Activated CD4-positive, alpha-beta memory T cell treated with anti-CD3 and anti-CD28 coated beads, Interleukin-2, amount 10 ng/mL, durations not matched to agents 7 days and 5 days (primary cell): ENCODE data around the gene TMPRSS6. TPM values are rescaled to one million over a fixed set of nuclear protein-coding genes. Genes with fewer than 3 reads are reported as not detected.

Source experiments
- CTCF ChIA-PET: fragments of 350-600 bp; sonication (Branson Sonifier 250); formaldehyde crosslinking; loops from one replicate; lab custom pipeline; 2021; ENCODE audit warnings: antibody characterized with exemption, inconsistent platforms; lab: Charles Lee
- POLR2A ChIA-PET: fragments of 350-600 bp; sonication (Branson Sonifier 250); formaldehyde crosslinking; loops from one replicate; lab custom pipeline; 2021; ENCODE audit warnings: antibody characterized with exemption; lab: Charles Lee
- DNase-seq: peaks from one replicate; pipeline ENCODE4 v3.0.0-alpha.2; 2020
- H3K27ac Mint-ChIP-seq: one replicate; pipeline ENCODE4 v1.8.0; 2021; ENCODE audit warnings: mild to moderate bottlenecking, mixed read lengths
- H3K27me3 Mint-ChIP-seq: one replicate; pipeline ENCODE4 v1.8.0; 2021; ENCODE audit warnings: mixed read lengths
- H3K36me3 Mint-ChIP-seq: one replicate; pipeline ENCODE4 v1.8.0; 2021; ENCODE audit warnings: low read depth, mixed read lengths
- H3K4me1 Mint-ChIP-seq: one replicate; pipeline ENCODE4 v1.8.0; 2021; ENCODE audit warnings: mixed read lengths
- H3K4me3 Mint-ChIP-seq: one replicate; pipeline ENCODE4 v1.8.0; 2021; ENCODE audit warnings: mild to moderate bottlenecking, mixed read lengths
- H3K9me3 Mint-ChIP-seq: one replicate; pipeline ENCODE4 v1.8.0; 2021; ENCODE audit warnings: mixed read lengths
- total RNA-seq, 2 experiments: library from RNA; stranded (reverse); gene quantifications; one replicate each; pipeline ENCODE4 v1.2.3, GENCODE V29; 2021

Gene TMPRSS6
- total RNA-seq, 2 experiments from 2014 or later: 14.0 to 14.7 TPM

DNA sequence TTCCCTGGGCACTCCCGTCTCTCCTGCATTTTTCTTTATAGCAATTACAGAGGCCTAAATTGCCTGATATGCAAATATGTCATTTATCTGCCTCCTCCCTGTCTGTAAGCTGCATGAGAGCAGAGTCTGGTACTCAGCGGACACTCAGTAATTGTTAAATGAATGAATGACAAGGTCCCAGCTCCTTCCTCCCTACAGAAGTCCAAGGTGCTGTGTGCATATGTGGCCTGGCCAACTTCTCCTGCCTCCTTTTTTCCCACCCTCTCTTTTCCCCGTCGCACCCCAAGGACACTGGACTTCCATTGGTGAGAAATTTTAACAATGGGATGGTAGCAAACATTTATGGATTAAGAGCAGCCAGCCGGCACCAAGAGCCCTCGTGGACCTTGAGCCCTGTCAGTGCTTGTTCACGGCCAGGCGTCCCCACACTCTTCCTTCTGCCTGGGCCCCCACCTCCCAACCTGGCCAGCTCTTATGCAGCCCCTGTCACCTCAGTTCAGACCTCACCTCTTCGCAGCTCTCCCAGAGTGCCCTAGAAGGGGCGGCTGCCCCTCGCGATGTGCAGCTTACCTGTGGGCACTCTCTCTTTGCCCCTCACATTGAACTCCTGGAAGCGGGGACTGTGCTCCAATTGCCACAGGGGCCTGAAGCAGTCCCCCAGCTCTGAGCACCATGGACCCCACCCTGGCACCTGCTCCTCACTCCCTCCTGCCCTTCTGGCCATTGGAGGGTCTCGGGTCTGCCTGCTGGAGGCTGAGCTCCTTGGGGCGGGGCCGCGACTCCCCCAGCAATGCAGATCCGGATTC lies 1.5 kb downstream of the TMPRSS6 start:
- DNase-seq: no peak
- H3K4me3 Mint-ChIP-seq: no peak overlapping the region
- H3K9me3 Mint-ChIP-seq: no peaks in the 10 kb centered on the region
- CTCF ChIA-PET: no interaction called here
- POLR2A ChIA-PET: no interaction called here
- no peaks in the 10 kb centered on the region for H3K36me3 Mint-ChIP-seq
- H3K4me1 Mint-ChIP-seq: peaks cover 12% of the 10 kb centered on the region
- H3K27ac Mint-ChIP-seq: no peak overlapping the region
- no peaks in the 10 kb centered on the region for H3K27me3 Mint-ChIP-seq

GRCh38 chr22:37105990-37106389 lies 3.5 kb downstream of the TMPRSS6 start:
- Mint-ChIP-seq H3K27ac (no peak overlapping the region), H3K4me1 (peaks cover 14% of the 10 kb centered on the region), H3K9me3 (no peaks in the 10 kb centered on the region), H3K36me3 (no peaks in the 10 kb centered on the region), H3K4me3 (no peak overlapping the region), H3K27me3 (no peaks in the 10 kb centered on the region)
- no peak for DNase-seq
- CTCF ChIA-PET: interaction anchor here (1.2 kb wide), 1 partner anchor 12 kb away, joined by 3 read pairs; no protein-coding TSS in a partner anchor
- POLR2A ChIA-PET: interaction anchor here (0.9 to 5.2 kb wide), 3 partner anchors 14 to 20 kb away, joined by 3 to 20 read pairs (median 4); no protein-coding TSS in a partner anchor

- no peaks in the 10 kb centered on the region for H3K36me3 Mint-ChIP-seq
- no peaks in the 10 kb centered on the region for H3K27me3 Mint-ChIP-seq
- no peaks in the 10 kb centered on the region for H3K9me3 Mint-ChIP-seq
- ChIA-PET POLR2A (interaction anchor here (1.0 to 5.2 kb wide), 2 partner anchors 15 to 17 kb away, joined by 4 to 20 read pairs; no protein-coding TSS in a partner anchor), CTCF (interaction anchor here (1.0 to 1.6 kb wide), 3 partner anchors 13 to 95 kb away, joined by 3 to 5 read pairs (median 3); no protein-coding TSS in a partner anchor)
- H3K4me1 Mint-ChIP-seq: peaks cover 22% of the 10 kb centered on the region
- no peak overlapping the region for H3K27ac Mint-ChIP-seq
- no peak for DNase-seq
- H3K4me3 Mint-ChIP-seq: no peak overlapping the region
Measured at GRCh38 chr22:37105154-37105553, 4.4 kb downstream of the TMPRSS6 start.

DNA sequence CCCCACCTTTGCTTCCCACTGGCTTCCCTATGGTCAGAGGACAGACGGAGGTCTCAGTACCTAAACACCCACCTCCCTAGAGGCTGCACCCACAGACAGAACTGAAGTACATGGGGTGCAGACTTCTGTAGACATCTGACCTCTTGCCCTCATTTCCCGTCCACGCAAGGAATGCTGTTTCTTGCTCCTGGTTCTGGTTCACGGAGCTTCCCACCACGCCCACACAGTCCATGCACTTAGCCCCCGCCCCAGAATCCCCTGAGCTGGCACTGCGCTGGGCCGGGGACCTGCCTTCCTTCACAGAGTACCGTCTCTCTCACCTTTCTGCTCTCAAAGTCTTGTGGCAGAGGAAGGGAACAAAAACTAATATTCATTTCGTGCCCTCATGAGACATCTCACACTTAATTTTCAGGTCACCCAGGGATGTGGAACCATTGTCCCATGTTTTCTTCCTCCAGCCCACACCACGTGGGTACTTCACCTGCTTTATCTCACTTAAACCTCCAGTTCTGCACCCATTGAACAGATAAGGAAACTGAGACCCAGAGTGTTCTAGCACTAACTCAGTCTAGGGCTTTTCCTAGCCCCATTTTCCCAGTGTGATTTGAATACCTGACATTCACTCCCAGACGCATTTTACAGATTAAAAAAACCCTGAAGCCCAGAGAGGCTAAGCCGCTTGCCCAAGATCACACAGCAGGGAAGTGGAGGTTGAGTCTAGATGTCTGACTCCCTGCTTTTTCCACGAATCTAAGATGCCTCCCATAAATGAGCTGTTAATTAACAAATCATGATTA lies 5.7 kb downstream of the TMPRSS6 start:
- Mint-ChIP-seq H3K36me3 (no peaks in the 10 kb centered on the region), H3K27ac (no peak overlapping the region), H3K27me3 (no peaks in the 10 kb centered on the region), H3K4me3 (no peak overlapping the region), H3K9me3 (no peaks in the 10 kb centered on the region), H3K4me1 (peaks cover 30% of the 10 kb centered on the region)
- no peak for DNase-seq
- CTCF ChIA-PET: interaction anchor here (1.0 to 1.6 kb wide), 2 partner anchors 18 to 96 kb away, joined by 3 to 5 read pairs; no protein-coding TSS in a partner anchor
- POLR2A ChIA-PET: interaction anchor here (1.2 to 5.2 kb wide), 2 partner anchors 19 to 24 kb away, joined by 3 to 20 read pairs; no protein-coding TSS in a partner anchor

- no peaks in the 10 kb centered on the region for H3K27me3 Mint-ChIP-seq
- H3K4me3 Mint-ChIP-seq: no peak overlapping the region
- no peaks in the 10 kb centered on the region for H3K36me3 Mint-ChIP-seq
- ChIA-PET CTCF (no interaction called here), POLR2A (interaction anchor here (1.2 to 5.2 kb wide), 2 partner anchors 19 to 23 kb away, joined by 3 to 20 read pairs; no protein-coding TSS in a partner anchor)
- DNase-seq: no peak
- no peak overlapping the region for H3K27ac Mint-ChIP-seq
- no peaks in the 10 kb centered on the region for H3K9me3 Mint-ChIP-seq
- peaks cover 34% of the 10 kb centered on the region for H3K4me1 Mint-ChIP-seq
Measured at GRCh38 chr22:37103151-37103550, 6.4 kb downstream of the TMPRSS6 start.

DNA sequence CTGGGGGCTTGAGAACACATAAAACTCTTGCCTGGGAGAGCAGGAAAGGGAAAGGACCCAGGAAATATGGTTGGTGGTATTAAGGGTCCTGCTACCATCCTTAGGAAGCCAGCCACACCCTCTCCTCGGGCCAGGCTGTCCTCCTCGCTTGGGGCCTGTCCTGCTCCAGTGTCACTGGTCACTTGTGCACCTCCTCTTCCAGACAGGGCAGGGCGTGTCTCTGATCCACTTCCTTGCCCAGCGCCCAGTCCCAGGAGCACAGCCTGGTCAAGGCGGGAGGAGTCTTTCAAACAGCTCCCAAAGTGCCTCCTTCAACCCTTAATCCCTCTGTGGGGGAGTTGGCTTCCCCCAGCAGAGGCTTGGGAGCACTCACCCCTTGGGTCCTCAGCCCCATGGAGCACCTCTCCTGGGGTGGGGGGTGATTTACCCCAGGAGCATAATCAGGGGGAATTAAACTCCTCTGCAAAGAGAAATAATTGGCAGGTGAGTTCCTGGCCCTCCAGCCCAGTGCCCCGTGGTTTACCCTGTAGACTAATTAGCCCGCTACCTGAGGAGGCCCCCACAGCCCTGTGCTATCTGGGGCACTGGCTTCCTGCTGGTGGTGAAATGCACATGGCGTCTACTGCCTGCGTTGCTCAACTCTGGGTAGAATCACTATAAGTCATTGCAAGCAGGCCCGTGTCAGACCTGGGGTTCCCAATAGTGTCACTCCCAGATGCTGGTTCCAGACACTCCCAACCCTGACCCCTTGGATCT lies 8.0 kb downstream of the TMPRSS6 start:
- Mint-ChIP-seq H3K4me3 (no peak overlapping the region), H3K9me3 (no peaks in the 10 kb centered on the region), H3K27ac (no peak overlapping the region), H3K27me3 (no peaks in the 10 kb centered on the region), H3K4me1 (peaks cover 33% of the 10 kb centered on the region), H3K36me3 (no peaks in the 10 kb centered on the region)
- ChIA-PET CTCF (interaction anchor here (0.8 to 1.4 kb wide), 3 partner anchors 21 to 692 kb away, joined by 3 to 4 read pairs (median 4); no protein-coding TSS in a partner anchor), POLR2A (no interaction called here)
- DNase-seq: no peak

DNA sequence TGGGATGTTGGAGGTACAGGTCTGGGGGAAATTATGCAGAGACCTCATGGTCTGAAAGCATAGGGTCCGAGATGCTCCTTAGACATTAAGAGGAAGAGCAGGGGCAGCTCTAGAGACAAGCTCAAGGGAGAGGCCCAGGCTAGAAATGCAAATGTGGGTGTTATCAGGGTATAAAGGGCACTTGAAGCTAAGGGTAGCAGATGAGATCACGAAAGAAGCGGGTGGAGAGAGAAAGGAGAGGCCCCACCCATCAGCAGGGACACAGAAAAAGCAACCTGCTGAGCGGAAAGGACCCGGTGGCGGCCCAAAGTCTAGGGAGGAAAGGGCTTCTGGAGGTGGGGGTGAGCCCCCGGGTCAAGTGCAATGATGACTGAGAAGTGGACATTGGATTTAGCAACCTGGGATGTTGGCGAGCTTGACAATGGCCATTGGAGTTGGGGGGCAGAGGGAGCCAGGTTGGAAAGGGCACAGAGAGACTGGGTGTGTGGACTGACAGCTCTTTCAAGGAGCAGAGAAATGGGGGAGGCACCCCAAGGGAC lies 8.9 kb downstream of the TMPRSS6 start:
- DNase-seq: peak; percentile 27
- H3K27me3 Mint-ChIP-seq: no peaks in the 10 kb centered on the region
- peaks cover 35% of the 10 kb centered on the region for H3K4me1 Mint-ChIP-seq
- CTCF ChIA-PET: interaction anchor here (0.9 to 1.4 kb wide), 2 partner anchors 22 to 55 kb away, joined by 4 read pairs; no protein-coding TSS in a partner anchor
- H3K27ac Mint-ChIP-seq: no peak overlapping the region
- POLR2A ChIA-PET: interaction anchor here (2.0 kb wide), 1 partner anchor 21 kb away, joined by 5 read pairs; no protein-coding TSS in a partner anchor
- no peaks in the 10 kb centered on the region for H3K9me3 Mint-ChIP-seq
- H3K36me3 Mint-ChIP-seq: no peaks in the 10 kb centered on the region
- no peak overlapping the region for H3K4me3 Mint-ChIP-seq

GRCh38 chr22:37098976-37099591 lies 10.4 kb downstream of the TMPRSS6 start:
- DNase-seq: no peak
- no peak overlapping the region for H3K4me3 Mint-ChIP-seq
- ChIA-PET POLR2A (interaction anchor here (0.9 to 2.0 kb wide), 2 partner anchors 11 to 23 kb away, joined by 3 to 5 read pairs; no protein-coding TSS in a partner anchor), CTCF (interaction anchor here (0.9 kb wide), 1 partner anchor 19 kb away, joined by 3 read pairs; no protein-coding TSS in a partner anchor)
- H3K36me3 Mint-ChIP-seq: no peaks in the 10 kb centered on the region
- H3K4me1 Mint-ChIP-seq: peaks cover 42% of the 10 kb centered on the region
- no peaks in the 10 kb centered on the region for H3K9me3 Mint-ChIP-seq
- peaks cover 2% of the 10 kb centered on the region for H3K27me3 Mint-ChIP-seq
- H3K27ac Mint-ChIP-seq: peak overlapping the region; percentile 17

GRCh38 chr22:37097346-37097745 lies 12.2 kb downstream of the TMPRSS6 start:
- POLR2A ChIA-PET: no interaction called here
- no peak for DNase-seq
- Mint-ChIP-seq H3K4me3 (no peak overlapping the region), H3K27ac (no peak overlapping the region), H3K27me3 (peaks cover 2% of the 10 kb centered on the region), H3K36me3 (no peaks in the 10 kb centered on the region), H3K9me3 (no peaks in the 10 kb centered on the region), H3K4me1 (peaks cover 43% of the 10 kb centered on the region)
- CTCF ChIA-PET: no interaction called here

- H3K4me3 Mint-ChIP-seq: no peak overlapping the region
- H3K36me3 Mint-ChIP-seq: no peaks in the 10 kb centered on the region
- CTCF ChIA-PET: interaction anchor here (0.6 kb wide), 1 partner anchor 73 kb away, joined by 3 read pairs; no protein-coding TSS in a partner anchor
- peak; percentile 43 for DNase-seq
- peak overlapping the region; percentile 21 for H3K27ac Mint-ChIP-seq
- POLR2A ChIA-PET: interaction anchor here (1.3 kb wide), 1 partner anchor 15 kb away, joined by 7 read pairs; no protein-coding TSS in a partner anchor
- no peaks in the 10 kb centered on the region for H3K9me3 Mint-ChIP-seq
- H3K27me3 Mint-ChIP-seq: peaks cover 2% of the 10 kb centered on the region
- H3K4me1 Mint-ChIP-seq: peaks cover 36% of the 10 kb centered on the region
Measured at GRCh38 chr22:37095113-37095512, 14.4 kb downstream of the TMPRSS6 start.

DNA sequence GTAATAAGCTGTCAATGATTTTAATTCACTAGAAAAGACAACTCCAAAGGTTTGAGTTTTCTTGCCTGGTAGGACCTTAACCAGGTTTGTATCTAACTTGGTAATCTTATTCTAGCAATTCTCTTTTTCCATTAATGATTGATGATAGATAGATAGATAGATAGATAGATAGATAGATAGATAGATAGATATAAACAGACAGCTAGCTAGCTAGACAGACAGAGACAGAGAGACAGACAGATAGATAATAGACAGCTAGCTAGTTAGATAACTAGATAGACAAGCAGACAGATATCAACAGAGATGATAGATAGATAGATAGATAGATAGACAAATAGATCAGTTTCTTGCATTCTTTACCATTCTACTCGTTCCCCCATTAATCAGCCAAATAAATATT lies 15.3 kb downstream of the TMPRSS6 start:
- Mint-ChIP-seq H3K27ac (no peak overlapping the region), H3K36me3 (no peaks in the 10 kb centered on the region), H3K27me3 (peaks cover 2% of the 10 kb centered on the region), H3K4me1 (peaks cover 36% of the 10 kb centered on the region), H3K4me3 (no peak overlapping the region), H3K9me3 (no peaks in the 10 kb centered on the region)
- ChIA-PET POLR2A (no interaction called here), CTCF (no interaction called here)
- DNase-seq: no peak
